HepG2 (cell line): ENCODE measurements around the gene FAF2. TPM values are rescaled to one million over a fixed set of nuclear protein-coding genes. Genes with fewer than 3 reads are reported as not detected.

Experiments used
- ARID3A ChIP-seq: IDR thresholded peaks from 2 replicates; pipeline ENCODE4 v1.6.1; 2012; ENCODE audit warnings: low read depth, low read length, improper control_type of control experiment
- CEBPB ChIP-seq: IDR thresholded peaks from 2 replicates; pipeline ENCODE4 v1.6.1; 2011; ENCODE audit warnings: low read depth, low read length, improper control_type of control experiment, borderline replicate concordance
- DDIT3 ChIP-seq: sonication (generic); formaldehyde crosslinking; IDR thresholded peaks from 2 replicates; pipeline ENCODE4 v1.4.0; 2020; ENCODE audit warnings: mild to moderate bottlenecking, missing genetic modification reagents
- GFI1 ChIP-seq: sonication (generic); formaldehyde crosslinking; IDR thresholded peaks from 2 replicates; pipeline ENCODE4 v1.5.0; 2020; ENCODE audit warnings: missing genetic modification reagents, mild to moderate bottlenecking, borderline replicate concordance
- GZF1 ChIP-seq: sonication (generic); formaldehyde crosslinking; IDR thresholded peaks from 2 replicates; pipeline ENCODE4 v1.5.1; 2020; ENCODE audit warnings: mild to moderate bottlenecking, missing genetic modification reagents
- HNF1A ChIP-seq, 2 experiments: sonication (generic) in 1 of 2; formaldehyde crosslinking in 1 of 2; IDR thresholded peaks; 2 replicates each; pipeline versions ENCODE4 v1.4.0 to v1.6.1; 2016 to 2020; ENCODE audit warnings: borderline replicate concordance in 1 of 2, low read depth in 1 of 2, mild to moderate bottlenecking in 1 of 2, missing genetic modification reagents in 1 of 2
- LRRFIP1 ChIP-seq: sonication (generic); formaldehyde crosslinking; conservative IDR thresholded peaks from 2 replicates; pipeline ENCODE4 v1.4.0; 2020; ENCODE audit warnings: missing genetic modification reagents
- MED1 ChIP-seq: sonication (generic); formaldehyde crosslinking; IDR thresholded peaks from 2 replicates; pipeline ENCODE4 v1.4.0; 2020; ENCODE audit warnings: missing genetic modification reagents
- ONECUT2 ChIP-seq: sonication (generic); formaldehyde crosslinking; IDR thresholded peaks from 2 replicates; pipeline ENCODE4 v1.4.0; 2020; ENCODE audit warnings: missing genetic modification reagents
- SMAD1 ChIP-seq: sonication (generic); formaldehyde crosslinking; IDR thresholded peaks from 2 replicates; pipeline ENCODE4 v1.4.0; 2020; ENCODE audit warnings: missing genetic modification reagents, low read depth, mild to moderate bottlenecking, borderline replicate concordance
- SOX5 ChIP-seq: IDR thresholded peaks from 2 replicates; pipeline ENCODE4 v1.6.1; 2016; ENCODE audit warnings: borderline replicate concordance
- SP2 ChIP-seq: sonication (generic); formaldehyde crosslinking; IDR thresholded peaks from 2 replicates; pipeline ENCODE4 v1.5.1; 2020; ENCODE audit warnings: mild to moderate bottlenecking, missing genetic modification reagents
- TBX2 ChIP-seq: sonication (generic); formaldehyde crosslinking; IDR thresholded peaks from 2 replicates; pipeline ENCODE4 v1.5.0; 2020; ENCODE audit warnings: missing genetic modification reagents, mild to moderate bottlenecking, borderline replicate concordance
- ZBTB46 ChIP-seq: sonication (generic); formaldehyde crosslinking; IDR thresholded peaks from 2 replicates; pipeline ENCODE4 v1.4.0; 2020; ENCODE audit warnings: mild to moderate bottlenecking, missing genetic modification reagents, borderline replicate concordance
- ZNF232 ChIP-seq: sonication (generic); formaldehyde crosslinking; IDR thresholded peaks from 2 replicates; pipeline ENCODE4 v1.4.0; 2020; ENCODE audit warnings: missing genetic modification reagents, borderline replicate concordance
- ZNF333 ChIP-seq: sonication (generic); formaldehyde crosslinking; IDR thresholded peaks from 2 replicates; pipeline ENCODE4 v1.4.0; 2020; ENCODE audit warnings: mild to moderate bottlenecking, missing genetic modification reagents, borderline replicate concordance
- ZNF354B ChIP-seq: sonication (generic); formaldehyde crosslinking; IDR thresholded peaks from 2 replicates; pipeline ENCODE4 v1.8.0; 2022; ENCODE audit warnings: mild to moderate bottlenecking, missing genetic modification reagents
- ZNF430 ChIP-seq: sonication (generic); formaldehyde crosslinking; IDR thresholded peaks from 2 replicates; pipeline ENCODE4 v1.9.0; 2021; ENCODE audit warnings: mild to moderate bottlenecking, missing genetic modification reagents
- ZNF772 ChIP-seq: sonication (generic); formaldehyde crosslinking; IDR thresholded peaks from 2 replicates; pipeline ENCODE4 v1.5.0; 2020; ENCODE audit warnings: mild to moderate bottlenecking, missing genetic modification reagents
- polyA plus RNA-seq, 8 experiments: library from polyadenylated mRNA; depleted of rRNA in 3 of 8; stranded (reverse) in 7 of 8; unstranded in 1 of 8; fragments of >200 nt; fragmentation: Illumina TruSeq in 4 of 8; extraction: Trizol in 4 of 8; gene quantifications; 2 replicates each; pipeline versions ENCODE4 v1.2.1 to v1.2.3, GENCODE V29; 2011 to 2016; ENCODE audit warnings: low read depth in 4 of 8, missing spikeins in 1 of 8, mixed read lengths in 1 of 8; ENCODE audit not compliant: insufficient read depth in 1 of 8
- total RNA-seq, 5 experiments: library from RNA; depleted of rRNA; stranded (reverse); fragments of >200 nt; fragmentation: Illumina TruSeq; extraction: Trizol; gene quantifications; 2 replicates each; pipeline ENCODE4 v1.2.3, GENCODE V29; 2016; ENCODE audit warnings: low read depth in 1 of 5

Gene FAF2
- total and polyA plus RNA-seq, 2 of the 13 experiments (the other 11 are each of a cell fraction or from before 2014, with no cell fraction given), result 27.8 to 34.3 TPM

- TF ChIP-seq DDIT3 (CRISPR knock-in tag) (peak; percentile 65; the same call in 1 of the 2 replicates), ZNF430 (no peak), CEBPB (peak; percentile 54; the same call in 1 of the 2 replicates), ZNF354B (no peak), SMAD1 (CRISPR knock-in tag) (no peak), ZBTB46 (CRISPR knock-in tag) (no peak), GZF1 (CRISPR knock-in tag) (no peak), SOX5 (no peak), ZNF772 (CRISPR knock-in tag) (no peak), MED1 (CRISPR knock-in tag) (no peak), ONECUT2 (CRISPR knock-in tag) (no peak), HNF1A (IDR thresholded peaks at IDR 0.05; ENCODE audit: low read depth) (no peak), HNF1A (CRISPR knock-in tag; IDR thresholded peaks at IDR 0.05; ENCODE audit: borderline replicate concordance) (no peak), ZNF333 (CRISPR knock-in tag) (no peak), TBX2 (CRISPR knock-in tag) (peak; percentile 58), GFI1 (CRISPR knock-in tag) (peak; percentile 93), LRRFIP1 (no peak), ARID3A (peak; percentile 36; the same call in 1 of the 2 replicates), ZNF232 (CRISPR knock-in tag) (no peak), SP2 (no peak)
Measured at GRCh38 chr5:176466245-176466871, 18.2 kb downstream of the FAF2 start (continued).
